ENCODE data around the gene HOXC5.
"Not testable (repeated sequence)": the region's sequence is repeated elsewhere in the genome, so short reads cannot be mapped to it uniquely, and the experiment has no call there.

Gene HOXC5

DNA sequence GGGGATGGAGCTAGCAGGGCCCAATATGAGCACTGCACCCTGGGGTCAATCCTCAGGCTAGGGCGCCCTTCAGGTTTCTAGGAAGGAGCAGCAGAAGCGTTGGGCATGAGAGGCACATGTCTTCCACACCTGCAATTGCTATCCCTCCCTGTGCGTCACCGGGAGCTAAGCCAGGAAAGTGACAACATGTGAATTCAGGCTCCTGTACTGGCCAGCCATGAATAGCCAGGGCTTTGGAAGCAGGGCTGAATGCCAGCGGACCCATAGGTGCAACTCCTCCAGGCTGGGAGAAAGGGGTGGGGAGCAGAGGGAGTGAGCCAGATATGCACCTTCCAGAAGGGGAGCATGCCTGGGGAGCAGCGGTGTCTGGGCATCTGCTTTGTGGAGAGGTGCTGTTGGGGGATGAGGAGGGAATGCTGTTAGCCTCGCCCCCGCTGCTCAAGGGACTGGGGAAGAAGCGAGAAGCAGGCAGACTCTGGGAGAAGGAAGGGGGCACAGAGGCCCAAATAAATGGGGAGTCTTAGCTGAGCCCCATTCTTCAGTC is 6.1 kb downstream of the HOXC5 start:
- H3K4me3 ChIP-seq (ENCODE audit: low read length) = no peak overlapping the region
- H3K27ac ChIP-seq (ENCODE audit: low read depth, low read length) = no peak overlapping the region
- no peak overlapping the region for H3K9ac ChIP-seq (ENCODE audit: low read length)
- H3K27me3 ChIP-seq (ENCODE audit: control insufficient read depth, insufficient read depth, low read length) = peaks cover 21% of the 10 kb centered on the region
- H3K4me1 ChIP-seq (ENCODE audit: control insufficient read depth, insufficient read depth, low read length) = no peaks in the 10 kb centered on the region
- H3K36me3 ChIP-seq (ENCODE audit: control insufficient read depth, insufficient read depth, low read length) = no peaks in the 10 kb centered on the region

DNA sequence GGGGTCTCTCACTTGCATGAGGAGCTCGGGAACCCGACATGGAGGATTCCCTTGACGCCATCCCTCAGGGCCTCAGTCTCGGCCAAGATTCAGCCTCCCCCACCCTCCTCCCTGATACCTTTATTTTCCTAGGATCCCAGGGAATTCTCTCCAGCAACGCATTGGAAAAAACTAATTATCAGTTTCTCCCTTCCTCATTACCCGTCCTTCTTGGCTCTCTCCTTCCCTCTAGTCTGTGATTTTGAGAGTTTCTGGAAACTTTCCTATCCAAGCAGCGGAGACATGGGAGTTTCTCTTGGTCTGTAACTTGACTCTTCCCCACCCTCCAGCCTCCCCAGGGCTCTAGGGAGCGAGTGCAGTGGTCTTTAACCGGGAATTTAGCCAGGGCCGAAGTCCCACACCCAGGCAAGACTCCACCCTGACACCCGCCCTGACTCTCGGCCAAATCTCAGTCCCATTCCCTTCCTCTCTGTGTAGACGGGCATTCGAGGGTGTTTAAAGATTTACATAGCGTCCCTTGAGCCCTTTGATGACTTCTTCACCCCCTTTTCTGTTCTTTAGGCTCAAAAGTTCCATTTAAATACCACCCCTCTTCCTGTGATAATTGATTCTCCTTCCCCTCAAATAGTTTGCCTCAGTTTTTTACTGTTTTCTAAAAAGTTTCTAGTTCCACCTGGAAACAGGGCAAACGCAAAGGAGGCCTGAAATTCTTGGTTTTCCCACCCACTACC is 6.7 kb downstream of the HOXC5 start:
- H3K9ac ChIP-seq (ENCODE audit: low read length) = no peak overlapping the region
- peaks cover 21% of the 10 kb centered on the region for H3K27me3 ChIP-seq (ENCODE audit: control insufficient read depth, insufficient read depth, low read length)
- H3K36me3 ChIP-seq (ENCODE audit: control insufficient read depth, insufficient read depth, low read length) = no peaks in the 10 kb centered on the region
- no peak overlapping the region for H3K27ac ChIP-seq (ENCODE audit: low read depth, low read length)
- no peak overlapping the region for H3K4me3 ChIP-seq (ENCODE audit: low read length)
- no peaks in the 10 kb centered on the region for H3K4me1 ChIP-seq (ENCODE audit: control insufficient read depth, insufficient read depth, low read length)

DNA sequence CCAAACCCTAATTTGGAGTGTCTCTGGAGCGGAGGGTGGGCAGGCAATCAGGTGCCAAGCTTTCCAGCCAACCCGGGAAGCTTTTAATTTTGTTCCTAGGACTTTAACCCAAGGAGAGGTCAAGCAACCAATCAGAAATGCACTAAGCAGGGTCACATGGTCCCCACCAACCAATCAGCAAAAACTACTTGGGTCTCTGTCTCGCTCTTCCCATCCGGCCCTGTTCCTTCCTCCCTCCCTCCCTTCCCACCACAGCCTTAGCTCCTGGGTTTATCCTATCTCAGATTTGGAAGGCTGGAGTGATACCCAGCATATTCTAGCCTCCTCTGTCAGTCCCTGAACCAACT is 7.3 kb downstream of the HOXC5 start:
- H3K4me3 ChIP-seq (ENCODE audit: low read length) = no peak overlapping the region
- H3K4me1 ChIP-seq (ENCODE audit: control insufficient read depth, insufficient read depth, low read length) = no peaks in the 10 kb centered on the region
- no peak overlapping the region for H3K9ac ChIP-seq (ENCODE audit: low read length)
- H3K36me3 ChIP-seq (ENCODE audit: control insufficient read depth, insufficient read depth, low read length) = no peaks in the 10 kb centered on the region
- peaks cover 17% of the 10 kb centered on the region for H3K27me3 ChIP-seq (ENCODE audit: control insufficient read depth, insufficient read depth, low read length)
- no peak overlapping the region for H3K27ac ChIP-seq (ENCODE audit: low read depth, low read length)

DNA sequence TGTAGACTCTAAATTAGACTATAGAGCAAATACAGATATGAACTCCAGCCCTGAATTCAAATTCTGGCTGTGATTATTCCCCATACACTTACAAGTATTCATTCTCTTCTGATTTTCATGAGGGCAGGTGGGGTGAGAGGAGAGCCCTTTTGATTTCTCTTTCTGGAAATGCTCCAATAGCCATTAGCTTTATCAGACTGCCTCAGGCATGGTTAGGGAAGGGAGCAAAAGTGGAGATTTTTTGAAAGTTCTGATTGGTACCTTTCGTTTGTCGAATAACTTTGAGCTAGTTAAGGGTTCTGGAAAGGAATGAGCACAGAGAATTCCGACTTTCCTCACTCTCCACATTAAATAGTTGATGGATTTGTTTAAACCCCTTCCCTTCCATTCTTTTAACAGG is 7.8 kb downstream of the HOXC5 start:
- H3K27me3 ChIP-seq (ENCODE audit: control insufficient read depth, insufficient read depth, low read length) = peaks cover 12% of the 10 kb centered on the region
- H3K4me3 ChIP-seq (ENCODE audit: low read length) = no peak overlapping the region
- no peak overlapping the region for H3K9ac ChIP-seq (ENCODE audit: low read length)
- no peaks in the 10 kb centered on the region for H3K4me1 ChIP-seq (ENCODE audit: control insufficient read depth, insufficient read depth, low read length)
- no peak overlapping the region for H3K27ac ChIP-seq (ENCODE audit: low read depth, low read length)
- H3K36me3 ChIP-seq (ENCODE audit: control insufficient read depth, insufficient read depth, low read length) = no peaks in the 10 kb centered on the region

DNA sequence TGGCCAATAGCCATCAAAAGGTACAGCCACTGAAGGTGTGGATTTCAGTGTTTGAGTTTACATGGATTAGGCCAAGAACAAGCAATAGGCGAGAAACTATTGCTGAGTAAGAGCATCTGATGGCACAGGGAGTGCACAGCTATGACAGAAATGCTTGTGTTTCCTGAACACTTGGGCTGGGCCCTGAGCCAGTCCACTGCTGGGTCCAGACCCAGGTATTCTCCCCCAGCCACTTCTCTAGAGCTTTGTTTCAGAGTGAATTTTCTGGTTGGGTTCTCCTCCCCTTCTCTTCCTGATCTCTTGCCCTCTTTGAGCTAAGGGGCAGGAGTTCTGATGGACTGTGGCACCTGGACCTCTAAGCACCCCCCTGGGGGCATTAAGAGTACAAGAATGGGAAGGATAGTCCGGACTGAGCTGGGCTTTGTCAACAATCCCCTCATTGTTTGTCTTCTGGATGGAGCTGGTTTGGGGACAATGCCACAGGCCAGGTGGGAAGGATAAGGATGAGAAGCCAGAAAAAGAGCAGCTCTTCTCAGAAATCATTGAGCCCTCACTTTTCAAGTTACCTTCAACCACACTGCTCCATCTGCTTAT is 8.3 kb downstream of the HOXC5 start:
- H3K4me1 ChIP-seq (ENCODE audit: control insufficient read depth, insufficient read depth, low read length) = no peaks in the 10 kb centered on the region
- no peak overlapping the region for H3K9ac ChIP-seq (ENCODE audit: low read length)
- no peak overlapping the region for H3K27ac ChIP-seq (ENCODE audit: low read depth, low read length)
- no peak overlapping the region for H3K4me3 ChIP-seq (ENCODE audit: low read length)
- H3K27me3 ChIP-seq (ENCODE audit: control insufficient read depth, insufficient read depth, low read length) = peaks cover 15% of the 10 kb centered on the region
- no peaks in the 10 kb centered on the region for H3K36me3 ChIP-seq (ENCODE audit: control insufficient read depth, insufficient read depth, low read length)

DNA sequence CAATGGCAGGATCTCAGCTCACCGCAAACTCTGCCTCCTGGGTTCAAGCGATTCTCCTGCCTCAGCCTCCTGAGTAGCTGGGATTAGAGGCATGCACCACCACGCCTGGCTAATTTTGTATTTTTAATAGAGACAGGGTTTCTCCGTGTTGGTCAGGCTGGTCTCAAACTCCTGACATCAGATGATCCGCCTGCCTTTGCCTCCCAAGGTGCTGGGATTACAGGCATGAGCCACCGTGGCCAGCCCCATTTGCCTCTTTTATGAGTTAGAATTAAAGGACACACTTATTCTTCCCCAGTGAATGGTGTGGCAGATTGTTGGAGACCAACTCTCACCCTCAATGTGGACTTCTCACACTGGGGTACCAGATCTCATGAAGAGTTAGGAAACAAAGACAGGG is 9.2 kb downstream of the HOXC5 start:
- H3K27ac ChIP-seq (ENCODE audit: low read depth, low read length); H3K9ac ChIP-seq (ENCODE audit: low read length); H3K4me3 ChIP-seq (ENCODE audit: low read length); H3K4me1 ChIP-seq (ENCODE audit: control insufficient read depth, insufficient read depth, low read length); H3K36me3 ChIP-seq (ENCODE audit: control insufficient read depth, insufficient read depth, low read length): not testable (repeated sequence)
- peaks cover 19% of the 10 kb centered on the region for H3K27me3 ChIP-seq (ENCODE audit: control insufficient read depth, insufficient read depth, low read length)

DNA sequence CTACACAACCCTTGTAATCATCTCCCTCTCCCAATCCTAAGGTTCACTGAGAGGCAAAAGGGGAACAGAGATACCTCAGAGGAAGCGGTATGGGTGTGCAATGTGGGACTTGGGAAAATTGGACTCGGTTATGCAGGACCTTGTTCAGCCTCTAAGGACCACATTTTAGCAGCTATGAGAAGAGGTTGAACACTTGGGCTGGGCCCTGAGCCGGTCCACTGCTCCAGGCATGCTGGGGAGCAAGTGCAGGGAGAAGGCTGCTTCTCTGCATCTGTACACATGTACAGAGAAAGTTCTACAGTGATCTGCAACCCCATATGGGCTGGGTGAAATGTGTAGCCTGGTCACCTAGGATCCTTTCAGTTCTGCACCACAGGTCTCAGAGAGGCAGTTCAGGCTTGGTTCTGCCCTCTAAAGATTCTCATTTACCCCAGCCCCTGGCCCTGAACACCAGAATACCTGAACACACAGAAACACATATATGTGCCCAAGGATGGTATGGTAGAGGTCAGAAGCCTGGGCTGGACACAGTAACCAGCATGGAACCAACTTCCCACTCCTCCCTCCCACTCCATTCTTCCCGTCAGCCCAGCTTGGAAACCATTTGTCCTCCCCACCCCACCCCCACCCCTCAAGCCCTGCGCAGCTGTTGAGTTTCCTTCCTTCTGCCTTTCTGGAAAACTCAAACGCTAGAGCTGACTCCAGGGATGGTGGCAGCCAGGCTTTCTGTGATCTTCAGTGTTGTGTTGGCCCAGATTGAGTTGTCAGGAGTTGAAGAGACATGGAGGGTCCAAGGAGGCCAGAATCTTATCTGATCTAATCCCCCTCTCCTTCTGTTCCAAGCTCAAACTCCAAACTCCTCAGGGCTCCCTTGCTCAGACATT is 10.4 kb downstream of the HOXC5 start:
- H3K27me3 ChIP-seq (ENCODE audit: control insufficient read depth, insufficient read depth, low read length) = peaks cover 20% of the 10 kb centered on the region
- H3K4me1 ChIP-seq (ENCODE audit: control insufficient read depth, insufficient read depth, low read length) = no peaks in the 10 kb centered on the region
- no peak overlapping the region for H3K4me3 ChIP-seq (ENCODE audit: low read length)
- no peak overlapping the region for H3K27ac ChIP-seq (ENCODE audit: low read depth, low read length)
- no peaks in the 10 kb centered on the region for H3K36me3 ChIP-seq (ENCODE audit: control insufficient read depth, insufficient read depth, low read length)
- H3K9ac ChIP-seq (ENCODE audit: low read length) = no peak overlapping the region

DNA sequence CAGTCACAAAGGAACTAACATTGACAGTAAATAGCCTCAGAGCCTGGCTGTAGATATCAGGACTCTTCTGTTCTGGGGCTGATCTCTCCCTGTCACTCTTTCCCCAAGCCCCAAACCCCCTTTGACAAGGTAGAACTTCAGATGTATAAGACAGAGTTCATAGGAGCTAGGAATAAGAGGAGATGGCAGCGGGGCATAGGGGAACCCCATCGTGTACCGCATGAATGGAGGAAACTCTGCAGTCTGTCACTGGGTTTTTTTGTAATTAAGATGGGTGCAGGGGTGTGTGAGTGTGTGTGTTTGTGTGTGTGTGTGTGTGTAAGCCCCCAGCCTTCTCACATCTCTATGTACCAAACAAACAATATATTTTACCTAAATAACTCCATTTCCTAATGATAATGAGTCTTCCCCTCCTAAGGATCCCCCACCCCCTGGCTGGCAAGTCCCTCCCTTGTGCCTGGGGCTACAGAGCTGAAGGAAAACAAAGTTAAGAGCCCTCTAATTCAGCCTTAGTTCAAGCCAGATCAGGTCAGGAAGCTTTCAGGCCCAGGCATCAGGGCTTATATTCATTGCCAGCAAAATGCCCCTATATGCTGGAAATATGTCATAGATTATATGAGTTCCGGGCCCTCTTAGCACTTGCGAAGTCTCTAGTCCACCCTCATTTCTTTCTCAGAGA is 11.7 kb downstream of the HOXC5 start:
- Histone ChIP-seq H3K27me3 (ENCODE audit: control insufficient read depth, insufficient read depth, low read length) (peaks cover 11% of the 10 kb centered on the region), H3K4me1 (ENCODE audit: control insufficient read depth, insufficient read depth, low read length) (no peaks in the 10 kb centered on the region), H3K9ac (ENCODE audit: low read length) (no peak overlapping the region), H3K36me3 (ENCODE audit: control insufficient read depth, insufficient read depth, low read length) (no peaks in the 10 kb centered on the region), H3K27ac (ENCODE audit: low read depth, low read length) (no peak overlapping the region), H3K4me3 (ENCODE audit: low read length) (no peak overlapping the region)

DNA sequence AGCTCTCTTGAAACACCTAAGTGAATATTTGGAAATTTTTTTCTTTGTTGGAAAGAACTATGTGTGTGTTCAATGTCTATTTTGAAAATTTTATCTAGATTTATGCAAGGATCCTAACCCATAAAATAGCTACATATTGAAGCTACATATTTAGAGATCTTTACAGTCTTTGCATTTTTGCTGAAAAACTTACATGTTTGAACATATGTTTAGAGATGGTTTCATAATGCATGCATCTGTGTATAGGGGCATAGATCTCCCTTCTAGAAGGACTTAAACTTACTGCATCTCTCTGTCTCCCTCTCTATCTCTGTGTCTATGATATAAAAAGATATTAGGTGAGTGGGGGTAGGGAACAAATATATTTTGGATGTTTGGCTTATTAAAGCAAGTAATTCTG is 12.6 kb downstream of the HOXC5 start:
- Histone ChIP-seq H3K9ac (ENCODE audit: low read length) (no peak overlapping the region), H3K36me3 (ENCODE audit: control insufficient read depth, insufficient read depth, low read length) (no peaks in the 10 kb centered on the region), H3K27ac (ENCODE audit: low read depth, low read length) (no peak overlapping the region), H3K27me3 (ENCODE audit: control insufficient read depth, insufficient read depth, low read length) (peaks cover 17% of the 10 kb centered on the region), H3K4me3 (ENCODE audit: low read length) (no peak overlapping the region), H3K4me1 (ENCODE audit: control insufficient read depth, insufficient read depth, low read length) (no peaks in the 10 kb centered on the region)

DNA sequence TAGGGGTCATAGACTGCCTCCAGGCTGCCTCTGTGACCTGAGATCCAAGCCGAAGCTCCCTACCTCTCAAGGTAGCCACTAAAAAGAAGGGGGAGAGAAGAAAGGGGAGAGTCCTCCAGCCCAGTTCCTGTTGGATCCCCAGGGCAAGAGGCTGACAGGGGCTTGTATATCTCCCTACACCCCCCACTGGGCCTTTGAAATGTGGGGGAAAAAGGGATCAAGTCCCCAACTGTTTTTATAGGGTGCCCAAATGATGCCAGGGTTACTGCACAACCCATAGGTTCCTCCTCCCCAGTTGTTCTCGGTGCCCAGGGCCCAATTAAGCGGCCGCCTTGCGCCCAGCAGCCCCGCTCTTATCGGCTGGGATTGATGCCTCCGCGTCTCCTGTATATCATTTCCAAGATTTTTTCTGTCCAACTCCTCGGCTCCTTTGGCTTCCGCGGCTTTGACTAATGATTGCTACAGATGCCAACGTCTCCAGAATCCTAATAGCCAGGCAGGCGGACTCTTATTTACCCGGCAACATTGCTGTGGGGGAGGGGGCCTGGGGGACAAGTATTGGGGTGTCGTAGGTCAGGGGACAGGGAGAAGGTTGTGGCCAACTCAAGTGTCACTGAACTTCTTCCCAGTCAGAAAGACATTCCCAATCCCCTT is 13.1 kb downstream of the HOXC5 start:
- H3K27me3 ChIP-seq (ENCODE audit: control insufficient read depth, insufficient read depth, low read length) = peaks cover 20% of the 10 kb centered on the region
- no peaks in the 10 kb centered on the region for H3K36me3 ChIP-seq (ENCODE audit: control insufficient read depth, insufficient read depth, low read length)
- no peak overlapping the region for H3K9ac ChIP-seq (ENCODE audit: low read length)
- no peak overlapping the region for H3K27ac ChIP-seq (ENCODE audit: low read depth, low read length)
- H3K4me1 ChIP-seq (ENCODE audit: control insufficient read depth, insufficient read depth, low read length) = no peaks in the 10 kb centered on the region
- no peak overlapping the region for H3K4me3 ChIP-seq (ENCODE audit: low read length)

DNA sequence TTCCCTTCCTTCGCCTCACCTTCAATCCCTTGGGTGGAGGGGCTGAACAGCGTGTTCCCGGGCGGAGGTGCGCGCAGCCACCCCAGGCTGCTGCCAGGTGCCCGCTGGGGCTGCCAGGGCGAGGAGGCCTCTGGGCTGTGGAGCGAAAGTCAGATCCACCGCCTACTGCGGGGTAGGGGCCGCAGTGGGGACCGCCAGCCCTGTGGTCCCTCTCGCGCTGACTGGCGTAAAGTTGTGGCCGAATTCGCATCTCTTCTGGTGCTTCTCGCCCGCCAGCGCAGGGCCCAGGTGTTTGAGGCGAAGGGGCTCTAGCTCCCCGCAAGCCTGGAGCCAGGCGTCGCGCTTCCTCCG is 13.9 kb downstream of the HOXC5 start:
- no peaks in the 10 kb centered on the region for H3K36me3 ChIP-seq (ENCODE audit: control insufficient read depth, insufficient read depth, low read length)
- no peaks in the 10 kb centered on the region for H3K4me1 ChIP-seq (ENCODE audit: control insufficient read depth, insufficient read depth, low read length)
- H3K27me3 ChIP-seq (ENCODE audit: control insufficient read depth, insufficient read depth, low read length) = peaks cover 27% of the 10 kb centered on the region
- no peak overlapping the region for H3K27ac ChIP-seq (ENCODE audit: low read depth, low read length)
- no peak overlapping the region for H3K9ac ChIP-seq (ENCODE audit: low read length)
- no peak overlapping the region for H3K4me3 ChIP-seq (ENCODE audit: low read length)
